Measurements from ENCODE around the gene C3orf62. TPM values are rescaled to one million over a fixed set of nuclear protein-coding genes. Genes with fewer than 3 reads are reported as not detected.
A peak's percentile ranks its signal among the peaks of the same experiment; 100 is the strongest.

Gene C3orf62
- total and polyA plus RNA-seq, 12 donors: 2.3 to 9.1 (median 2.8) TPM

DNA sequence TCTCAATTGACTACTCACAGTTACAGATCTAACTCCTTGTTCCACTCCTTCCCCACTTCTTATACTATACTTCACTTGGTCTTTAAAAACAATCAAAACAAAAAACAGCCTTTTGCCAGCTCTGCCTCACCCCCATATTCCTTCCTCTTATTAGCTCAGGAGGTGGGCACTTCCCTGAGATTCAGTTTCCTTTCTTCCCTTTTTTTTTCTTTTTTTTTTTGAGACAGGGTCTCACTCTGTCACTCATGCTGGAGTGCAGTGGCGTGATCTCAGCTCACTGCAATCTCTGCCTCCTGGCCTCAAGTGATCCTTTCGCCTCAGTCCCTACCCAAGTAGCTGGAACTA is 6.9 kb downstream of the C3orf62 start:
- no peaks in the 10 kb centered on the region for H3K27me3 ChIP-seq
- TF ChIP-seq, protein P1, sequence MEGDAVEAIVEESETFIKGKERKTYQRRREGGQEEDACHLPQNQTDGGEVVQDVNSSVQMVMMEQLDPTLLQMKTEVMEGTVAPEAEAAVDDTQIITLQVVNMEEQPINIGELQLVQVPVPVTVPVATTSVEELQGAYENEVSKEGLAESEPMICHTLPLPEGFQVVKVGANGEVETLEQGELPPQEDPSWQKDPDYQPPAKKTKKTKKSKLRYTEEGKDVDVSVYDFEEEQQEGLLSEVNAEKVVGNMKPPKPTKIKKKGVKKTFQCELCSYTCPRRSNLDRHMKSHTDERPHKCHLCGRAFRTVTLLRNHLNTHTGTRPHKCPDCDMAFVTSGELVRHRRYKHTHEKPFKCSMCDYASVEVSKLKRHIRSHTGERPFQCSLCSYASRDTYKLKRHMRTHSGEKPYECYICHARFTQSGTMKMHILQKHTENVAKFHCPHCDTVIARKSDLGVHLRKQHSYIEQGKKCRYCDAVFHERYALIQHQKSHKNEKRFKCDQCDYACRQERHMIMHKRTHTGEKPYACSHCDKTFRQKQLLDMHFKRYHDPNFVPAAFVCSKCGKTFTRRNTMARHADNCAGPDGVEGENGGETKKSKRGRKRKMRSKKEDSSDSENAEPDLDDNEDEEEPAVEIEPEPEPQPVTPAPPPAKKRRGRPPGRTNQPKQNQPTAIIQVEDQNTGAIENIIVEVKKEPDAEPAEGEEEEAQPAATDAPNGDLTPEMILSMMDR (IDR thresholded peaks at IDR 0.05): no peak
- WGBS, 2 donors: 97 to 100% methylated on average over 2 of the region's 2 CpGs
- H3K4me3 ChIP-seq: no peak overlapping the region
- intact Hi-C loops (cut with DNase I): loop anchor here in 1 of 10 donors (10.0 kb wide), 1 partner anchor 95 kb away; the partner anchor contains the start of gene KLHDC8B
- peaks cover 0 to 43% (median 0%) of the 10 kb centered on the region in 9 donors for H3K36me3 ChIP-seq
- DNase-seq (no peak), ATAC-seq (no peak)
- H3K27ac ChIP-seq: no peak overlapping the region
- no peaks in the 10 kb centered on the region for H3K9me3 ChIP-seq
- H3K4me1 ChIP-seq: peaks cover 4 to 25% (median 17%) of the 10 kb centered on the region in 9 donors

DNA sequence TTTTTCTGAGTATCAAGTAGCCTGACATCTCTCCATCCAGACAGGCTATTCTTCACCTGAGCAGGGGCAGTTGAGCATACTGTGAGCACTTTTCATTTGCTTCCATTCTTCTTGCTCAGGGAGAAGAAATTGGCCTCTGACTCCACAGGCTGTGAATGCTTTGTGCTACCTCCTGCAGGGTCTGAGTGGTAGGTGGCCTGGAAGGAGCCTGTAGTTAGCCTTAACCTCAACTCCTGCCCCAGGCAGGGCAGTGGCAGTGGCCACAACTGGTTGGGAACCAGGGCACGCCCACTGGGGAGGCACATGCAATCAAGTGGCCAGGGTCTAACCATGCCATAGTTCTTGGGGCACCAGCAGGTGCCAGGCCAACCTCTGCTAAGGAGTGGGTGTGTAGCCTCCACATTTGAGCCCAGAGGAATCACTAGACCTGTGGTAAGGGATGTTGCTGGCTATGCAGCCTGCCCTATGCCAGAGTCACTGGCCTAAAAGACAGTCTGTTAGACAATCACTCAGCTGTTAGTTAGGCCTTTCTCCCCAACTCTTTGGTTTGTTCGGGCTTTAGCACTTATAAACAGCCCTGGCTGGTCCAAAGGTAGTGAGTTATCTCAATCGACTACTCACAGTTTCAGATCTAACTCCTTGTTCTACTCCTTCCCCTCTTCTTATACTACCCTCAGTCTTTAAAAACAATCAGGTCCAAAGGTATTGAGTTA is 7.4 kb downstream of the C3orf62 start:
- Histone ChIP-seq H3K36me3 (peaks cover 0 to 43% (median 0%) of the 10 kb centered on the region in 9 donors), H3K9me3 (no peaks in the 10 kb centered on the region), H3K27me3 (no peaks in the 10 kb centered on the region), H3K27ac (no peak overlapping the region), H3K4me3 (no peak overlapping the region), H3K4me1 (peaks cover 4 to 25% (median 17%) of the 10 kb centered on the region in 9 donors)
- intact Hi-C loops (cut with DNase I): loop anchor here in 1 of 10 donors (10.0 kb wide), 1 partner anchor 95 kb away; the partner anchor contains the start of gene KLHDC8B
- peak in 1 of 8 donors; percentile 6 for ATAC-seq
- no peak for DNase-seq
- WGBS, 2 donors: 97 to 99% methylated on average over 3 of the region's 3 CpGs
- TF ChIP-seq, protein P1 (IDR thresholded peaks at IDR 0.05): no peak

- no peak for DNase-seq
- H3K27ac ChIP-seq: peak overlapping the region in 9 of 10 donors; percentile 12 to 73 (median 60)
- peaks cover 4 to 25% (median 17%) of the 10 kb centered on the region in 9 donors for H3K4me1 ChIP-seq
- TF ChIP-seq, protein P1 (IDR thresholded peaks at IDR 0.05): no peak
- WGBS, 2 donors: 58 to 65% methylated on average over 5 of the region's 5 CpGs
- intact Hi-C loops (cut with DNase I): no loop called here
- no peak overlapping the region for H3K4me3 ChIP-seq
- H3K27me3 ChIP-seq: no peaks in the 10 kb centered on the region
- H3K9me3 ChIP-seq: no peaks in the 10 kb centered on the region
- peaks cover 0 to 25% (median 0%) of the 10 kb centered on the region in 9 donors for H3K36me3 ChIP-seq
- ATAC-seq: peak in 6 of 8 donors; percentile 21 to 46 (median 32)
Observed at GRCh38 chr3:49266410-49267095, 10.5 kb downstream of the C3orf62 start.

- TF ChIP-seq, protein P1 (IDR thresholded peaks at IDR 0.05): no peak
- ATAC-seq (peak in 5 of 8 donors; percentile 45 to 61 (median 51)), DNase-seq (no peak)
- H3K9me3 ChIP-seq: no peaks in the 10 kb centered on the region
- WGBS, 2 donors: 73 to 79% methylated on average over 10 of the region's 10 CpGs
- H3K27me3 ChIP-seq: no peaks in the 10 kb centered on the region
- H3K4me3 ChIP-seq: no peak overlapping the region
- peaks cover 0 to 19% (median 0%) of the 10 kb centered on the region in 9 donors for H3K36me3 ChIP-seq
- intact Hi-C loops (cut with DNase I): no loop called here
- H3K27ac ChIP-seq: peak overlapping the region in 9 of 10 donors; percentile 12 to 73 (median 60)
- peaks cover 4 to 21% (median 17%) of the 10 kb centered on the region in 9 donors for H3K4me1 ChIP-seq
Observed at GRCh38 chr3:49265661-49266386, 11.2 kb downstream of the C3orf62 start.

Measured in heart right ventricle (tissue), 16 donors.